ENCODE results near the gene TP53RK. TPM values are rescaled to one million over a fixed set of nuclear protein-coding genes. Genes with fewer than 3 reads are reported as not detected.

The TP53RK gene
- total RNA-seq, 5 donors from 2014 or later (not counting 1 experiment from before 2014, with no cell fraction given) = 5.8 to 23.2 (median 21.9) TPM

DNA sequence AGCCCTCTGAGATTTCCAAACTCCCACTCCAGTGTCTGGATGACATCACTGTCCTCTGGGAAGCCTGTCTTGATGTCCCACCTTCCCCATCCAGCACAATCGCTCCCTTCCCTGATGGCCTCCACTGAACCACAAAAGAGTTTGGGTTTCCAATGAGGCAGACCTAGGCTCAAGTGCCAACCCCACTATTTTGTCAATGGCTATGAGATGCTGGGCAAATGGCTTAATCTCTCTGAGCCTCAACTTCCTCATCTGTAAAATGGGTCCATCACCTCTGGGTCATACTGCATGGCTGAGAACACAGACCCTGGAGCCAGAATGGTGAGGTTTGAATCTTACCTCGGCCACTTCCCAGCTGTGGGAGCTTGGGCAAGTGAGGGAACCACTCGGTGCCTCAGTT, 49.7 kb downstream of the TP53RK start:
- Histone ChIP-seq H3K27ac (ENCODE audit: low read length) (no peak overlapping the region), H3K4me3 (ENCODE audit: control insufficient read depth in 1 of 2, extremely low read depth in 1 of 2, low read length in 1 of 2) (no peak overlapping the region), H3K9me3 (no peaks in the 10 kb centered on the region), H3K4me1 (ENCODE audit: control insufficient read depth in 1 of 2, extremely low read depth in 1 of 2, insufficient read depth in 2 of 2, low read length in 2 of 2) (no peaks in the 10 kb centered on the region), H3K27me3 (replicated peaks in 1 of 2; ENCODE audit: control insufficient read depth in 2 of 2, extremely low read depth in 1 of 2, insufficient read depth in 2 of 2, low read length in 1 of 2) (peaks cover 0 to 40% of the 10 kb centered on the region in 2 experiments), H3K36me3 (ENCODE audit: control insufficient read depth in 2 of 2, extremely low read depth in 1 of 2, insufficient read depth in 1 of 2, low read length in 1 of 2) (no peaks in the 10 kb centered on the region)
- ATAC-seq (replicated peaks in 1 of 4) = no peak
- Mint-ChIP-seq H3K9me3 (no peaks in the 10 kb centered on the region), H3K27ac (no peak overlapping the region), H3K4me3 (no peak overlapping the region), H3K27me3 (peaks cover 15 to 19% of the 10 kb centered on the region in 2 donors), H3K4me1 (no peaks in the 10 kb centered on the region), H3K36me3 (no peaks in the 10 kb centered on the region)
- no peak for DNase-seq
- ChIA-PET POLR2A (no interaction called here), CTCF (no interaction called here)
- 100% methylated on average over 1 of the region's 3 CpGs for WGBS (ENCODE audit: insufficient coverage)

DNA sequence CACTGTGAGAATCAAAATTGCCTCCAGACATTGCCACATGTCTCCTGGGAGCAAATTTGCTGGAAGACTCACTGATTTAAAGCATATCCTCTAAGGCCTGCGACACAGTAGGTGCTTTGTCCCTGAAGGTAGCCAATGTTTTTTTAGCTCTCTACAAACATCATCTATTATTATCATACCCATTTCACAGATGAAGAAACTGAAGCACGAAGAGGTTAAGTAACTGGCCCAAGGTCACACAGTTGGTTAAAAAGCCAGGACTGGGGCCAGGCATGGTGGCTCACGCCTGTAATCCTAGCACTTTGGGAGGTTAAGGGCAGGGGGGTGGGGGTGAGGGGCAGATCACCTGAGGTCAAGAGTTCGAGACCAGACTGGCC, 50.4 kb downstream of the TP53RK start:
- ATAC-seq (replicated peaks in 1 of 4) (no peak), DNase-seq (no peak)
- no peaks in the 10 kb centered on the region for H3K4me1 Mint-ChIP-seq
- no peak overlapping the region for H3K27ac Mint-ChIP-seq
- H3K27me3 ChIP-seq (replicated peaks in 1 of 2; ENCODE audit: control insufficient read depth in 2 of 2, extremely low read depth in 1 of 2, insufficient read depth in 2 of 2, low read length in 1 of 2) = peaks cover 0 to 44% of the 10 kb centered on the region in 2 experiments
- no peak overlapping the region for H3K4me3 ChIP-seq (ENCODE audit: control insufficient read depth in 1 of 2, extremely low read depth in 1 of 2, low read length in 1 of 2)
- no peaks in the 10 kb centered on the region for H3K9me3 ChIP-seq
- ChIA-PET POLR2A (no interaction called here), CTCF (no interaction called here)
- H3K4me1 ChIP-seq (ENCODE audit: control insufficient read depth in 1 of 2, extremely low read depth in 1 of 2, insufficient read depth in 2 of 2, low read length in 2 of 2) = no peaks in the 10 kb centered on the region
- no peaks in the 10 kb centered on the region for H3K36me3 ChIP-seq (ENCODE audit: control insufficient read depth in 2 of 2, extremely low read depth in 1 of 2, insufficient read depth in 1 of 2, low read length in 1 of 2)
- H3K4me3 Mint-ChIP-seq = no peak overlapping the region
- H3K9me3 Mint-ChIP-seq = no peaks in the 10 kb centered on the region
- no peak overlapping the region for H3K27ac ChIP-seq (ENCODE audit: low read length)
- WGBS (ENCODE audit: insufficient coverage) = 87% methylated on average over 3 of the region's 4 CpGs
- H3K27me3 Mint-ChIP-seq = peaks cover 15 to 19% of the 10 kb centered on the region in 2 donors
- H3K36me3 Mint-ChIP-seq = no peaks in the 10 kb centered on the region

DNA sequence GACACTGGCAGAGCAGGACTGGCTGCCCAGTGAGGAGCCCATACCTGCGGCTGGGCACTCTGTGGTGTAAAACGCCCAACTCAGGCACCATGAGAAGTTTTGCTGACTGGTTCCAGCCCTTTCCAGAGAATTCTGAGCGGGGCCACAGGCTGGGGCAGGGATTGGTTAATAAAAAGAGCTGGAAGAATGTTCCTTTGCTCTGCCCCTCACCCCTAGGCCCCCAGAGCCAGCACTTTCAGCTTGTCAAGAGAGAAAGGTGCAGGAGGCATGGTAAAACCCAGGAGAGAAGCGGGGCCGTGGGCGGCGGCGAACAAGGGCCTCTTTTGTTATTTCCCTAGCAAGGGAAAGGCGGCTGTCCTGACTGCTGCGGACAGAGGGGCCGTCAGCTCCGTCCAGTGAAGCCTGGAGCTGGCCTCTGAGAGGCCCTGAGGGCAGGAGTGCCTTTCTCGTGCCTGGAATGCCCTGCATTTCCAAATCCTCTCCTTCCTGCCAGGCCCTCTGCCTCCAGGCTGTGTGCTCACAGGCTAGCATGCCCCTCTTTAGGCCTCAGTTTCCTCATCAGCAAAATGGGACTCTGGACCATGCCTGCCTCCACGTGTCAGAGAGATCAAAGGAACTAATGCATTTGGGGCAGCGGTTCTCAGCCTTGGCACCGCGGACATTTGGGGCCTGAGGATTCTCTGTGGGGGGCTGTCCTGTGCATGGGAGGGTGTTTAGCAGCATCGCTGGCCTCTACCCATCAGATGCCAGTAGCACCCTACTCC, 50.9 kb downstream of the TP53RK start:
- Histone ChIP-seq H3K27me3 (replicated peaks in 1 of 2; ENCODE audit: control insufficient read depth in 2 of 2, extremely low read depth in 1 of 2, insufficient read depth in 2 of 2, low read length in 1 of 2) (peaks cover 0 to 44% of the 10 kb centered on the region in 2 experiments), H3K36me3 (ENCODE audit: control insufficient read depth in 2 of 2, extremely low read depth in 1 of 2, insufficient read depth in 1 of 2, low read length in 1 of 2) (no peaks in the 10 kb centered on the region), H3K9me3 (no peaks in the 10 kb centered on the region), H3K4me3 (ENCODE audit: control insufficient read depth in 1 of 2, extremely low read depth in 1 of 2, low read length in 1 of 2) (no peak overlapping the region), H3K4me1 (ENCODE audit: control insufficient read depth in 1 of 2, extremely low read depth in 1 of 2, insufficient read depth in 2 of 2, low read length in 2 of 2) (no peaks in the 10 kb centered on the region), H3K27ac (ENCODE audit: low read length) (no peak overlapping the region)
- no peak for DNase-seq
- no peak overlapping the region for H3K4me3 Mint-ChIP-seq
- 77% methylated on average over 13 of the region's 18 CpGs for WGBS (ENCODE audit: insufficient coverage)
- no peaks in the 10 kb centered on the region for H3K36me3 Mint-ChIP-seq
- no peak for ATAC-seq (replicated peaks in 1 of 4)
- H3K27me3 Mint-ChIP-seq = peaks cover 15 to 24% of the 10 kb centered on the region in 2 donors
- H3K4me1 Mint-ChIP-seq = no peaks in the 10 kb centered on the region
- no peaks in the 10 kb centered on the region for H3K9me3 Mint-ChIP-seq
- CTCF ChIA-PET = no interaction called here
- H3K27ac Mint-ChIP-seq = no peak overlapping the region
- POLR2A ChIA-PET = no interaction called here

DNA sequence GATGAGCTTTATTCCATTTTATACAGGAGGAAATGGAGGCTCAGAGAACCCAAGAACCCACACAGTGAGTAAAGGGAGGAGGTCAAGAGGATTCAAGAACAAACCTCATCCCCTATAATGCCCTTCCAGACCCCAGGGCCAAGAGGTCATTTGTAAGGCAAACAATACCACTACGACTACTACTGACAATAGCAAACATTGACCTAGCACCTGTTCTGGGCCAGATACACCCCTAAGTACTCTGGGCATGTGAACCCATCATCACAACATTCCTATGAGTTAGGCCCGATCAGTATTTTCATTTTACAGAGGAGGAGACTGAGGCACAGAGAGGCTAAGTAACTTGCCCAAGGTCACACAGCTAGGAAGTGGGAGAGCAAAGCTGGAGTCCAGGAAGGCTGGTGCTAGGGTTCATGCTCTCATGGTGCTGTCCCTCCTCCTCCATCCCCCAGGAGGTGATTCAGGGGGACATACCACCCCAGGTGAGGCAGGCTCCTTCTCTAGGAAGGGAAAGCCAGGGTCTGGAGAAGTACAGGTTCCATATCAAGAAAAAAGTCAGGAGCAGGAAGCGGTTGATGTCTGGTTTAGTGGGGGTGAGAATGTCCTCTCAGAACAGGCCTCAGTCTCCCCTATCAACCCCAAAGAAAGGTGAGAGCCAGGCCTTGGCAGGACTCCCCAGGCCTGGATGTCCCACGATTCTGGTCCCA, 51.7 kb downstream of the TP53RK start:
- Mint-ChIP-seq H3K27me3 (peaks cover 19 to 30% of the 10 kb centered on the region in 2 donors), H3K27ac (no peak overlapping the region), H3K9me3 (no peaks in the 10 kb centered on the region), H3K4me3 (no peak overlapping the region), H3K36me3 (no peaks in the 10 kb centered on the region), H3K4me1 (no peaks in the 10 kb centered on the region)
- Histone ChIP-seq H3K9me3 (no peaks in the 10 kb centered on the region), H3K4me1 (ENCODE audit: control insufficient read depth in 1 of 2, extremely low read depth in 1 of 2, insufficient read depth in 2 of 2, low read length in 2 of 2) (no peaks in the 10 kb centered on the region), H3K36me3 (ENCODE audit: control insufficient read depth in 2 of 2, extremely low read depth in 1 of 2, insufficient read depth in 1 of 2, low read length in 1 of 2) (no peaks in the 10 kb centered on the region), H3K4me3 (ENCODE audit: control insufficient read depth in 1 of 2, extremely low read depth in 1 of 2, low read length in 1 of 2) (no peak overlapping the region), H3K27me3 (replicated peaks in 1 of 2; ENCODE audit: control insufficient read depth in 2 of 2, extremely low read depth in 1 of 2, insufficient read depth in 2 of 2, low read length in 1 of 2) (peaks cover 0 to 42% of the 10 kb centered on the region in 2 experiments), H3K27ac (ENCODE audit: low read length) (no peak overlapping the region)
- ATAC-seq (replicated peaks in 1 of 4) (no peak), DNase-seq (no peak)
- WGBS (ENCODE audit: insufficient coverage) = 82% methylated on average over 2 of the region's 4 CpGs
- CTCF ChIA-PET = no interaction called here
- POLR2A ChIA-PET = no interaction called here

DNA sequence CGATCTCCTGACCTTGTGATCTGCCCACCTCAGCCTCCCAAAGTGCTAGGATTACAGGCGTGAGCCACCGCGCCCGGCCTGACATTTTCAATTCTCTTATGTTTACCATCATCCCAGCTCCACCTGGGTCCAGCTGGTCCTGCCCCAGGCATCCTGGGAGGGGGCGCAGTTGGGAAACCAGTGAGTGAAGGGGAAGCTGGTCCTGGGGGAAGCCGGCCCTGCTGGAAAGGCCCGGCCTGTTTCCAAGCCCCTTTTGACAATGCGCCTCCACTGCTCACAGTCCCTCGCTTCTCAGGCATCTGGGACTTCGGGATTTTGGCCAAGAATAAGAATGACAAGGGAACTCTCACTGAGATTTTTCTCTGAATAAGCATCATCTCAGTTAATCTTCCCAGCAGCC, 52.2 kb downstream of the TP53RK start:
- no peaks in the 10 kb centered on the region for H3K36me3 ChIP-seq (ENCODE audit: control insufficient read depth in 2 of 2, extremely low read depth in 1 of 2, insufficient read depth in 1 of 2, low read length in 1 of 2)
- Mint-ChIP-seq H3K4me1 (no peaks in the 10 kb centered on the region), H3K27ac (no peak overlapping the region), H3K36me3 (no peaks in the 10 kb centered on the region), H3K9me3 (no peaks in the 10 kb centered on the region), H3K4me3 (no peak overlapping the region), H3K27me3 (peaks cover 19 to 30% of the 10 kb centered on the region in 2 donors)
- H3K27ac ChIP-seq (ENCODE audit: low read length) = no peak overlapping the region
- H3K9me3 ChIP-seq = no peaks in the 10 kb centered on the region
- POLR2A ChIA-PET = no interaction called here
- CTCF ChIA-PET = no interaction called here
- WGBS (ENCODE audit: insufficient coverage) = 80% methylated on average over 1 of the region's 11 CpGs
- DNase-seq (no peak), ATAC-seq (replicated peaks in 1 of 4) (no peak)
- no peak overlapping the region for H3K4me3 ChIP-seq (ENCODE audit: control insufficient read depth in 1 of 2, extremely low read depth in 1 of 2, low read length in 1 of 2)
- H3K4me1 ChIP-seq (ENCODE audit: control insufficient read depth in 1 of 2, extremely low read depth in 1 of 2, insufficient read depth in 2 of 2, low read length in 2 of 2) = no peaks in the 10 kb centered on the region
- H3K27me3 ChIP-seq (replicated peaks in 1 of 2; ENCODE audit: control insufficient read depth in 2 of 2, extremely low read depth in 1 of 2, insufficient read depth in 2 of 2, low read length in 1 of 2) = peaks cover 0 to 41% of the 10 kb centered on the region in 2 experiments

DNA sequence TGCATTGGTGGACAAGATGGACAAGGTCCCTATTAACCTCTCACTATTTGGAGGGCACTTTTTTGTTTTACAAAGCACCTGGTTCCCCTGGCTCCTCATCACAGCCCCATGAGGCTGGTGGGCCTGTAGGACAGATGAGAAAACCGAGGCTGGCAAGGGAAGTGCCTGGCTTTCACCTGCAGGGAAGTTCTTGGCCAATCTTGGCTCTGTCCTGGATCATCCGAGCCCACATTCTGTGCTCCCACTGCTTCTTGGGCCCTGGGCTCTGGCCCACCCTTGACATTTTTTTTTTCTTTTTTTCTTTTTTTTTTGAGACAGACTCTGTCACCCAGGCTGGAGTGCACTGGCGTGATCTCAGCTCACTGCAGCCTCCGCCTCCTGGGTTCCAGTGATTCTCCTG, 52.7 kb downstream of the TP53RK start:
- Mint-ChIP-seq H3K4me3 (no peak overlapping the region), H3K4me1 (no peaks in the 10 kb centered on the region), H3K27ac (no peak overlapping the region), H3K27me3 (peaks cover 19 to 30% of the 10 kb centered on the region in 2 donors), H3K36me3 (no peaks in the 10 kb centered on the region), H3K9me3 (no peaks in the 10 kb centered on the region)
- Histone ChIP-seq H3K27ac (ENCODE audit: low read length) (no peak overlapping the region), H3K27me3 (replicated peaks in 1 of 2; ENCODE audit: control insufficient read depth in 2 of 2, extremely low read depth in 1 of 2, insufficient read depth in 2 of 2, low read length in 1 of 2) (peaks cover 0 to 42% of the 10 kb centered on the region in 2 experiments), H3K36me3 (ENCODE audit: control insufficient read depth in 2 of 2, extremely low read depth in 1 of 2, insufficient read depth in 1 of 2, low read length in 1 of 2) (no peaks in the 10 kb centered on the region), H3K4me1 (ENCODE audit: control insufficient read depth in 1 of 2, extremely low read depth in 1 of 2, insufficient read depth in 2 of 2, low read length in 2 of 2) (no peaks in the 10 kb centered on the region), H3K4me3 (ENCODE audit: control insufficient read depth in 1 of 2, extremely low read depth in 1 of 2, low read length in 1 of 2) (no peak overlapping the region), H3K9me3 (no peaks in the 10 kb centered on the region)
- ATAC-seq (replicated peaks in 1 of 4) (no peak), DNase-seq (no peak)
- 83% methylated on average over 4 of the region's 4 CpGs for WGBS (ENCODE audit: insufficient coverage)
- POLR2A ChIA-PET = no interaction called here
- CTCF ChIA-PET = no interaction called here

Data from T-cell (primary cell).